Natural killer cell (primary cell): ENCODE measurements around the gene TBCD. TPM values are rescaled to one million over a fixed set of nuclear protein-coding genes. Genes with fewer than 3 reads are reported as not detected.

Experiments
- ATAC-seq, 3 donors: fragments of 150-1000 bp in 2 of 3; fragments of 200-7000 bp in 1 of 3; cut with Tn5 transposase; 1 replicate in 1 of 3; 2 replicates in 2 of 3; pipeline ENCODE4 v1.10.0; 2021; ENCODE audit warnings: mild to moderate bottlenecking in 2 of 3, moderate library complexity in 2 of 3
- DNase-seq, 2 donors: peaks; one replicate each; pipeline versions ENCODE4 v3.0.0 to v3.0.0-alpha.2; 2013 to 2021; ENCODE audit warnings: mixed read lengths in 1 of 2
- H3K27ac ChIP-seq: one replicate; pipeline ENCODE4 v1.5.1; 2013; ENCODE audit warnings: mild to moderate bottlenecking, low read length
- H3K27me3 ChIP-seq: one replicate; pipeline ENCODE4 v1.6.1; 2013; ENCODE audit warnings: low read length; ENCODE audit not compliant: control insufficient read depth, insufficient read depth
- H3K36me3 ChIP-seq: one replicate; pipeline ENCODE4 v1.6.1; 2013; ENCODE audit warnings: low read length; ENCODE audit not compliant: control insufficient read depth, insufficient read depth
- H3K4me1 ChIP-seq: one replicate; pipeline ENCODE4 v1.6.1; 2013; ENCODE audit warnings: low read length; ENCODE audit not compliant: control insufficient read depth, insufficient read depth
- H3K4me3 ChIP-seq: one replicate; pipeline ENCODE4 v1.5.1; 2013; ENCODE audit warnings: low read length
- H3K9me3 ChIP-seq: one replicate; pipeline ENCODE4 v1.6.1; 2013; ENCODE audit warnings: low read length; ENCODE audit not compliant: control insufficient read depth, insufficient read depth
- H3K27ac Mint-ChIP-seq, 2 donors: one replicate each; pipeline ENCODE4 v1.8.0; 2022; ENCODE audit warnings: mild to moderate bottlenecking in 2 of 2, mixed read lengths in 2 of 2, moderate library complexity in 1 of 2
- H3K27me3 Mint-ChIP-seq, 2 donors: one replicate each; pipeline ENCODE4 v1.8.0; 2022; ENCODE audit warnings: low read depth in 2 of 2, mixed read lengths in 2 of 2
- H3K36me3 Mint-ChIP-seq: one replicate; pipeline ENCODE4 v1.8.0; 2022; ENCODE audit warnings: mixed read lengths
- H3K4me1 Mint-ChIP-seq, 2 donors: one replicate each; pipeline ENCODE4 v1.8.0; 2022; ENCODE audit warnings: mixed read lengths in 2 of 2
- H3K4me3 Mint-ChIP-seq: one replicate; pipeline ENCODE4 v1.8.0; 2022; ENCODE audit warnings: mild to moderate bottlenecking, moderate library complexity, mixed read lengths
- H3K9me3 Mint-ChIP-seq, 2 donors: one replicate each; pipeline ENCODE4 v1.8.0; 2022; ENCODE audit warnings: mixed read lengths in 2 of 2
- whole genome bisulfite sequencing: methylation state at CpG from one replicate; pipeline ENCODE4 v1.1.7; 2013; ENCODE audit warnings: missing lambda C conversion rate; ENCODE audit not compliant: insufficient coverage; 5-methylcytosine and 5-hydroxymethylcytosine counted together
- intact Hi-C: fragments of 100-400 bp; cut with micrococcal nuclease; formaldehyde crosslinking; loops from one replicate; pipeline ENCODE4 v1.14.2; 2022
- total RNA-seq, 4 donors: library from RNA; stranded (reverse); fragments of 120-200 nt in 1 of 4; gene quantifications; one replicate each; pipeline versions ENCODE4 v1.2.3 to v1.2.4, GENCODE V29; 2013 to 2022
- TF ChIP-seq, protein P1 (sequence below): fragments of 200-600 bp; IDR thresholded peaks from one replicate; pipeline ENCODE4 v1.8.0; 2022; ENCODE audit warnings: antibody characterized with exemption

The TBCD gene
- total RNA-seq, 3 donors from 2014 or later (not counting 1 experiment from before 2014, with no cell fraction given), result 92.0 to 149 (median 132) TPM

DNA sequence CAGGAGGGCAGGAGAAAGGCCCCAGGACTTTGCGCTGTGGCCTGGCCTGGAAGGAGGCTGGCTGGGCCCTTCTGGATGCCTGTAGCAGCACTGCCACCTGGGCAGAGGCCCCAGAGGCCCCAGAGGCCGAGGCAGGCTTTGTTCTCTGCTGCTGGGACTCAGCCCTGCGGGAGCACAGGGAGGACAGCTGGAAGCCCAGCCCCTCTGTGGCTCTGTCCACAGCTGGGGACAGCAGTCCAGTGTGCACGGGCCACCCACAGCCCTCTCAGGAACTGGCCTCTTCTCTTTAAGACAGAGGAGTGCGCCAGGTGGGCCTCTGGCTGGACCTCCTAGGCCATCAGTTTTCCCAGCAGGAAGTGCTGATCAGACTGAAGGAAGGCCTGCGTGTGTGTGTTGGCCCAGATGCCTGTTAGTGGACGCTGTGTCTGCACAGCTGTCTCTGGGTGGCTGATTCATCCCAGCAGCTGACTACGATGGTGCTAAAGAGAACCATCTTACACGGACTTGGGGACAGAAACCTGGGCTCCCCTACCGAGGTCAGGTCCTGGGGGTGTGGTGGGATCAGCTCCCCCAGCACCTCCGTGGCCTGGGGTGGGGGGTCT is 114.8 kb downstream of the TBCD start:
- Mint-ChIP-seq H3K27me3 (no peaks in the 10 kb centered on the region), H3K36me3 (no peaks in the 10 kb centered on the region), H3K4me1 (peaks cover 38 to 54% of the 10 kb centered on the region in 2 donors), H3K4me3 (no peak overlapping the region), H3K27ac (no peak overlapping the region), H3K9me3 (no peaks in the 10 kb centered on the region)
- ATAC-seq (no peak), DNase-seq (no peak)
- Histone ChIP-seq H3K4me1 (peaks cover 60% of the 10 kb centered on the region), H3K9me3 (no peaks in the 10 kb centered on the region), H3K27me3 (no peaks in the 10 kb centered on the region), H3K36me3 (peaks cover 4% of the 10 kb centered on the region), H3K27ac (no peak overlapping the region), H3K4me3 (no peak overlapping the region)
- intact Hi-C loops, result loop anchor here (10.0 kb wide), 1 partner anchor 188 kb away; no protein-coding TSS in a partner anchor
- WGBS, result 92% methylated on average over 11 of the region's 11 CpGs
- TF ChIP-seq, protein P1, sequence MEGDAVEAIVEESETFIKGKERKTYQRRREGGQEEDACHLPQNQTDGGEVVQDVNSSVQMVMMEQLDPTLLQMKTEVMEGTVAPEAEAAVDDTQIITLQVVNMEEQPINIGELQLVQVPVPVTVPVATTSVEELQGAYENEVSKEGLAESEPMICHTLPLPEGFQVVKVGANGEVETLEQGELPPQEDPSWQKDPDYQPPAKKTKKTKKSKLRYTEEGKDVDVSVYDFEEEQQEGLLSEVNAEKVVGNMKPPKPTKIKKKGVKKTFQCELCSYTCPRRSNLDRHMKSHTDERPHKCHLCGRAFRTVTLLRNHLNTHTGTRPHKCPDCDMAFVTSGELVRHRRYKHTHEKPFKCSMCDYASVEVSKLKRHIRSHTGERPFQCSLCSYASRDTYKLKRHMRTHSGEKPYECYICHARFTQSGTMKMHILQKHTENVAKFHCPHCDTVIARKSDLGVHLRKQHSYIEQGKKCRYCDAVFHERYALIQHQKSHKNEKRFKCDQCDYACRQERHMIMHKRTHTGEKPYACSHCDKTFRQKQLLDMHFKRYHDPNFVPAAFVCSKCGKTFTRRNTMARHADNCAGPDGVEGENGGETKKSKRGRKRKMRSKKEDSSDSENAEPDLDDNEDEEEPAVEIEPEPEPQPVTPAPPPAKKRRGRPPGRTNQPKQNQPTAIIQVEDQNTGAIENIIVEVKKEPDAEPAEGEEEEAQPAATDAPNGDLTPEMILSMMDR, result no peak

DNA sequence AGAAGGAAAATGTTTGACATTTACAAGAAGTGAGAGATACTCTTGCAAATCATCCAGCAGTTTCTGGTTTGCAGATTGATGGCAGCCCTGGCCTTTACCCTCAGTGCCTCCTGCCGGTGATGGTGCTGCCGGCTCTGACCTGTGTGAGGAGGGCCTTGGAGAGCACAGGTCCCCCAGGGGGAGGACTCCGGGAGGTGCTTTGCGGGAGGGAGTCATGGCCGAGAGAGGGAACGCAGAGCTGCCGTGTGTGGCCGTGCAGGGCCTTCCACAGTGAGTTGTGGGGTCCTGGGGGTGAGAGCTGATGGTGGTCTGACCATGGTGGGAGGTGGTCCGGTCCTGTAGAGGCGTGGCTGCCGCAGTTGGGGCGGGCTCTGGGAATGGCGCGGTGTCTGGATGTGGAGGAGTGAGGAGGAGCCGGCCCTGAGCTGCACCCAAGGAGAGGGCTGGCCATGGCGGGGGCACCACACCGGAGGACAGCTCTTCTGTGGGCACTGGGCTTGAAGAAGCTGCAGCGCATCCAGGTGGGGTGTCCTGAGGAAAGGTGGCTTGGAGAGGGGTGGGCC is 116.0 kb downstream of the TBCD start:
- Mint-ChIP-seq H3K36me3 (no peaks in the 10 kb centered on the region), H3K4me3 (no peak overlapping the region), H3K9me3 (no peaks in the 10 kb centered on the region), H3K4me1 (peaks cover 30 to 46% of the 10 kb centered on the region in 2 donors), H3K27me3 (no peaks in the 10 kb centered on the region), H3K27ac (no peak overlapping the region)
- intact Hi-C loops, result loop anchor here (10.0 kb wide), 1 partner anchor 187 kb away; no protein-coding TSS in a partner anchor
- H3K9me3 ChIP-seq, result no peaks in the 10 kb centered on the region
- WGBS, result 98% methylated on average over 17 of the region's 18 CpGs
- no peak overlapping the region for H3K4me3 ChIP-seq
- H3K4me1 ChIP-seq, result peaks cover 62% of the 10 kb centered on the region
- DNase-seq (no peak), ATAC-seq (no peak)
- H3K27me3 ChIP-seq, result no peaks in the 10 kb centered on the region
- TF ChIP-seq, protein P1, result no peak
- H3K27ac ChIP-seq, result no peak overlapping the region
- H3K36me3 ChIP-seq, result peaks cover 9% of the 10 kb centered on the region

DNA sequence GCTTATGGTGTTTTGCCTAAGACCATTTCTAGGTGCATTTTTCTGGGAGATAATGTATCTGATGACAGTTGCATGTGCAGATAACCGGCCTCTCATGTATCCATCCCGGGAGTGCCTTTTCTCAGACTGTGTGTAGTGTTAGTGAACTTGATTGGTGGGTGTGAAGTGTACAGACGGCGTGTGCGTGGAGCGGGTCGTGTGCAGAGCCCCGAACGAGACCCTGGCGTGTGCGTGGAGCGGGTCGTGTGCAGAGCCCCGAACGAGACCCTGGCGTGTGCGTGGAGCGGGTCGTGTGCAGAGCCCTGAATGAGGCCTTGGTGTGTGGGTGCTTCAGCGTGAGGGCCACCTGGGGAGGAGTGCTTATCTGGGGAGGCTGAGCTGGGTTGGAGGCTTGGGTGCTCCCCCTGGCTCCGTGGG is 116.9 kb downstream of the TBCD start:
- WGBS, result 96% methylated on average over 21 of the region's 21 CpGs
- H3K27me3 Mint-ChIP-seq, result no peaks in the 10 kb centered on the region
- H3K4me1 Mint-ChIP-seq, result peaks cover 21 to 37% of the 10 kb centered on the region in 2 donors
- H3K36me3 Mint-ChIP-seq, result no peaks in the 10 kb centered on the region
- ATAC-seq, result no peak
- Histone ChIP-seq H3K27me3 (no peaks in the 10 kb centered on the region), H3K27ac (no peak overlapping the region), H3K36me3 (peaks cover 9% of the 10 kb centered on the region), H3K9me3 (no peaks in the 10 kb centered on the region), H3K4me3 (no peak overlapping the region), H3K4me1 (peaks cover 56% of the 10 kb centered on the region)
- TF ChIP-seq, protein P1, result no peak
- intact Hi-C loops, result loop anchor here (10.0 kb wide), 1 partner anchor 186 kb away; no protein-coding TSS in a partner anchor
- no peak overlapping the region for H3K4me3 Mint-ChIP-seq
- H3K27ac Mint-ChIP-seq, result no peak overlapping the region
- no peaks in the 10 kb centered on the region for H3K9me3 Mint-ChIP-seq
- no peak for DNase-seq
